A673 (cell line): ENCODE data around the gene MKS1.

ENCODE experiments used
- CTCF ChIP-seq: fragments of 300-800, 200-600 bp; sonication (generic); conservative IDR thresholded peaks from 2 replicates; pipeline ENCODE4 v1.5.1; 2017; ENCODE audit warnings: low read depth, mild to moderate bottlenecking, antibody characterized with exemption, low read length, moderate library complexity, mixed read lengths
- EZH2 ChIP-seq: fragments of 200-600 bp; sonication (generic); IDR thresholded peaks from 2 replicates; pipeline ENCODE4 v1.6.1; 2017; ENCODE audit warnings: borderline replicate concordance, low read depth, mild to moderate bottlenecking, mixed read lengths, antibody characterized with exemption, low read length; ENCODE audit not compliant: poor library complexity, severe bottlenecking

- TF ChIP-seq CTCF (no peak), EZH2 (no peak)
Observed at GRCh38 chr17:58195518-58196123, 23.4 kb downstream of the MKS1 start.
